Lung (tissue), 12 donors: ENCODE measurements around the gene MICALL1. TPM values are rescaled to one million over a fixed set of nuclear protein-coding genes. Genes with fewer than 3 reads are reported as not detected.

Experiments
- ATAC-seq: fragments of 200-7000 bp; cut with Tn5 transposase; one replicate; pipeline ENCODE4 v1.9.1; 2020; ENCODE audit warnings: moderate number of reproducible peaks; ENCODE audit not compliant: insufficient read depth, low FRiP score
- DNase-seq, 3 donors: peaks; one replicate each; pipeline ENCODE4 v3.0.0-alpha.2; 2013 to 2017
- H3K27ac ChIP-seq, 2 donors: one replicate each; pipeline ENCODE4 v1.5.1; 2013; ENCODE audit warnings: mild to moderate bottlenecking in 2 of 2, moderate library complexity in 2 of 2, control low read depth in 1 of 2, inconsistent platforms in 1 of 2, low read depth in 1 of 2, low read length in 1 of 2
- H3K27me3 ChIP-seq, 3 donors: one replicate each; pipeline ENCODE4 v1.5.1; 2013; ENCODE audit warnings: low read length in 2 of 3; ENCODE audit not compliant: control insufficient read depth in 3 of 3, insufficient read depth in 3 of 3
- H3K36me3 ChIP-seq, 4 donors: one replicate each; pipeline ENCODE4 v1.5.1; 2013; ENCODE audit warnings: low read length in 4 of 4, mild to moderate bottlenecking in 1 of 4, moderate library complexity in 1 of 4; ENCODE audit not compliant: control insufficient read depth in 4 of 4, insufficient read depth in 4 of 4
- H3K4me1 ChIP-seq, 5 donors: one replicate each; pipeline ENCODE4 v1.5.1; 2013; ENCODE audit warnings: low read length in 5 of 5, mild to moderate bottlenecking in 2 of 5, moderate library complexity in 1 of 5; ENCODE audit not compliant: control insufficient read depth in 5 of 5, insufficient read depth in 5 of 5
- H3K4me3 ChIP-seq: one replicate; pipeline ENCODE4 v1.5.1; 2013; ENCODE audit warnings: mild to moderate bottlenecking, control low read depth, moderate library complexity
- H3K9ac ChIP-seq, 2 donors: one replicate each; pipeline ENCODE4 v1.5.1; 2013; ENCODE audit warnings: low read length in 2 of 2, control low read depth in 1 of 2; ENCODE audit not compliant: insufficient read depth in 1 of 2
- H3K9me3 ChIP-seq, 4 donors: one replicate each; pipeline ENCODE4 v1.5.1; 2013; ENCODE audit warnings: low read length in 3 of 4, mild to moderate bottlenecking in 1 of 4, moderate library complexity in 1 of 4; ENCODE audit not compliant: control insufficient read depth in 4 of 4, insufficient read depth in 3 of 4
- CTCF ChIP-seq: IDR thresholded peaks from 2 replicates; pipeline ENCODE4 v1.5.1; 2012; ENCODE audit warnings: mild to moderate bottlenecking; ENCODE audit errors: control extremely low read depth, extremely low read depth
- WGBS, 2 donors: extraction: QIAGEN DNeasy Blood & Tissue Kit; methylation state at CpG; one replicate each; pipeline ENCODE4 v1.1.7; 2013; 5-methylcytosine and 5-hydroxymethylcytosine counted together
- polyA plus RNA-seq, 2 donors: library from polyadenylated mRNA; stranded (reverse); fragments of 200-250 nt; gene quantifications; one replicate each; pipeline ENCODE4 v1.2.1, GENCODE V29; 2013
- total RNA-seq, 2 donors: library from RNA; depleted of rRNA in 1 of 2; stranded (reverse); fragments of >200 nt in 1 of 2; gene quantifications; one replicate each; pipeline ENCODE4 v1.2.1, GENCODE V29; 2014 to 2021
- donor health status: control.
- donor health status: control.
- donor health status: Bipolar disorder and iron deficiency.
- donor health status: healthy.
- donor health status: DM: yes; HTN: yes; CAD: no.

Gene MICALL1
- total and polyA plus RNA-seq, 4 donors = 12.9 to 29.1 (median 17.5) TPM

DNA sequence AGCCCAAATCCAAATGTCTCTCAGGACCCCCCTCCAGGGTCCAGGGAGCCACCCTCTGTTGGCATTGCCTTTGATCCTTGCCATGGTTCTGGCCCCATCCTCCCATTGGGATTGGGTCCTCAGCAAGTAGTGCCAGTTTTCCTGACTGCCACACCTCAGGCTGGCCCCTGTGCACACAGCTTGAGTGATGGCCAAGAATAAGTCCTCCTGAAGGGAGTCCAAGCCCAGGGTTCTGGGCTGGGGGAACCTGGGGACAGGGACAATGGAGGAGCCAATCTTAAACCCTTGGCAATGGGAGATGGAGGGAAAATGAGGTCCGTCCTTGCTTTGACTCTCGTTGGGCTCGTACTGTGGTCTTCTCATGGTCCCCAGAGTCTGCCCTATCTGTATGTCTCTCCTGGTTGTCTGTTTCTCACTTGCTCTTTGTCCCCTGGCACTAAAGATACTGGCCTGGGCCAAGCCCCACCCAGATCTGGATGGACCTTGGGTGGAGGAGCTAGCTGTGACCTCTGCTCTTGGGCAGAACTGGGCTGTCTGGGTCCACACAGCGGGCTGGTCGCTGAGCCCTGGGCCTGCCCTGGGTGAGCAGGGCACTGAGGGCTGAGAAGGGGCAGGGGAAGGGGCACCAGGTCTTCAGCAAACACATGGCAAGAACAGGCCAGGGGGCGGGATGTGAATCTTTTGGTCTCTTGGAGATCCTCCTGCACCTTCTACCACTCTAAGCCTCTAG lies 75.3 kb downstream of the MICALL1 start:
- Histone ChIP-seq H3K9me3 (no peaks in the 10 kb centered on the region), H3K27ac (no peak overlapping the region), H3K27me3 (peaks cover 0 to 15% (median 5%) of the 10 kb centered on the region in 3 donors), H3K36me3 (peaks cover 0 to 11% (median 2%) of the 10 kb centered on the region in 4 donors), H3K4me3 (no peak overlapping the region), H3K4me1 (peaks cover 0 to 3% (median 0%) of the 10 kb centered on the region in 5 donors), H3K9ac (no peak overlapping the region)
- TF ChIP-seq CTCF = no peak
- DNase-seq = no peak
- no peak for ATAC-seq
- WGBS, 2 donors = 96 to 100% methylated on average over 6 of the region's 6 CpGs

DNA sequence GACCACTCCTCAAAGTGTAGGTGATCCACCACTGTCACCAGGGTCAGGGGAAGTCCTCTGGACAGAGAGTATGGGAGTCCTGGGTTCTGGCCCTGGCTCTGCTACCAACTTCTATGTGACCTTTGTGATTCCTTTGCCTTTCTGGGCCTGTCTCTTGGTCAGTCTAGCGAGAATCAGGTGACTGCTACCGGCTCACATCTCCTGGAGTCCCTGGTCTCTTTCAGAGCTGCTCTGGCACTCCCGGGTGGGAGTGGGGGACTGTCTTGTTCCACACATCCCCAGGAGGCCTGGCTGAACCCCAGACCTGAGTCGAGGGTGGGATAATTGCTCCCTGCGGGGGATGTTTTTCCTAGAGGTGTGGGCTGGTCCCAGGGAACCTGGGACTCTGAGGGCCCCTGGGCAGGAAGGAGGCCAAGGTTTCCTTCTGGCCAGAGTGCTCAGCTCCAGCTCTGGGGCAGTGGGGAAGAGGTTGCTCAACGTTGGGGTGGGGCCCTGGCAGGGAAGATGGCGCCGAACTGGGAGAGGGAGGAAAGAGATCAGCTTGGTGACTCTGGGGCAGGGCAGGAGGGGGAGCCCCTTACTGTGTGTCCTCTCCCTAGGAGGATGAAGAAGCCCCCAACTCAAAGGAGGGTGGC lies 76.2 kb downstream of the MICALL1 start:
- peaks cover 0 to 13% (median 2%) of the 10 kb centered on the region in 4 donors for H3K36me3 ChIP-seq
- ATAC-seq (no peak), DNase-seq (no peak)
- H3K9ac ChIP-seq = no peak overlapping the region
- no peak for TF ChIP-seq CTCF
- H3K27ac ChIP-seq = no peak overlapping the region
- H3K4me1 ChIP-seq = peaks cover 0 to 3% (median 0%) of the 10 kb centered on the region in 5 donors
- H3K4me3 ChIP-seq = no peak overlapping the region
- 71 to 77% methylated on average over 8 of the region's 8 CpGs for WGBS, 2 donors
- H3K9me3 ChIP-seq = no peaks in the 10 kb centered on the region
- peaks cover 0 to 15% (median 5%) of the 10 kb centered on the region in 3 donors for H3K27me3 ChIP-seq

DNA sequence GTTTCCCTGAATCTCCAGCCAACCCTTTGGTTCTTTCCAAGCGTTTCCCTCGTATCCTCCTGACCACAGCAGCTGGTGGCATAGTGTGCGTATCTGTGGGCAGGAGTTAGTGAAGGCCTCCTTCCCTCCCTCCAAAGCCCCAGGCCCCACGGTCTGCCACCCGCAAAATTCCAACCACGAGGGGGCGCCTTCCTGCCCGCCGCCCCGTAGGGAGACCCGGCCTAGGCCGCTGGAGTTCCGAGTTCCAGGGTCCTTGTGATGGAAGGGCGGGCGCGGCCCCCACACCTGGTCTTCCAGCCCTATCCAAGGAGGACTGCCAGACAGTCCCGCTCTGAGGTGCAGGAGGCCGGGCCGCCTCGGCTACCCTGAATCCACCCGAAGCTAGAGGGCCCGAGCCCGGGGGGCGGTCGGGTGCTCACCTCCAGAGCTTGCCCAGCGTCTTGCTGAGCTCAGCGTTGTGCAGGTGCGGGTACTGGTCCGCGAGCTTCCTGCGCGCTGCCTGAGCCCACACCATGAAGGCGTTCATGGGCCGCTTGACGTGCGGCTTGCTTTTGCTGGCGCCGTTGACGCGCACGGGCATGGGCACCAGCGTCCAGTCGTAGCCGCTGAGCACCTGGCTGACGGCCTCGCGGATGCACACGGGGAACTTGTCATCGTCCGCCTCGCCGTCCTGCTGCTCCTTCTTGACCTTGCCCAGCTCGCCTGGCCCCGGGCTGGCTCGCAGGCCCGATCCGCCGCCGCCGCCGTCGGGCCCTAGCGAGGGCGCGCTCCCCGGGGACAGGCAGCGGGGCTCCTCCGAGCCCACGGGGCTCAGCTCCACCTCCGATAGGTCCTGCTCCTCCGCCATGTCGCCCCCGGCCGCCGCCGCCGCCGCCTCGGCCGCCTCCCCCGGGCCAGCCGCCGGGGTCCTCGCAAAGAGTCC lies 77.1 kb downstream of the MICALL1 start:
- Histone ChIP-seq H3K36me3 (peaks cover 0 to 13% (median 2%) of the 10 kb centered on the region in 4 donors), H3K4me1 (peaks cover 0 to 3% (median 0%) of the 10 kb centered on the region in 5 donors), H3K27ac (no peak overlapping the region), H3K4me3 (no peak overlapping the region), H3K27me3 (peaks cover 0 to 15% (median 5%) of the 10 kb centered on the region in 3 donors), H3K9ac (no peak overlapping the region), H3K9me3 (no peaks in the 10 kb centered on the region)
- TF ChIP-seq CTCF = no peak
- WGBS, 2 donors = 79 to 82% methylated on average over 80 to 84 of the region's 84 CpGs
- no peak for ATAC-seq
- DNase-seq = no peak
